HG02981 (cell line): Measurements from ENCODE around the gene PTGFRN.
"Not testable (repeated sequence)": the region's sequence is repeated elsewhere in the genome, so short reads cannot be mapped to it uniquely, and the experiment has no call there.

Source experiments
- ATAC-seq: cut with Tn5 transposase; IDR thresholded peaks from one replicate; pipeline ENCODE4 v1.9.1; 2021; ENCODE audit warnings: mild to moderate bottlenecking, moderate library complexity; ENCODE audit not compliant: unreplicated experiment

The PTGFRN gene

DNA sequence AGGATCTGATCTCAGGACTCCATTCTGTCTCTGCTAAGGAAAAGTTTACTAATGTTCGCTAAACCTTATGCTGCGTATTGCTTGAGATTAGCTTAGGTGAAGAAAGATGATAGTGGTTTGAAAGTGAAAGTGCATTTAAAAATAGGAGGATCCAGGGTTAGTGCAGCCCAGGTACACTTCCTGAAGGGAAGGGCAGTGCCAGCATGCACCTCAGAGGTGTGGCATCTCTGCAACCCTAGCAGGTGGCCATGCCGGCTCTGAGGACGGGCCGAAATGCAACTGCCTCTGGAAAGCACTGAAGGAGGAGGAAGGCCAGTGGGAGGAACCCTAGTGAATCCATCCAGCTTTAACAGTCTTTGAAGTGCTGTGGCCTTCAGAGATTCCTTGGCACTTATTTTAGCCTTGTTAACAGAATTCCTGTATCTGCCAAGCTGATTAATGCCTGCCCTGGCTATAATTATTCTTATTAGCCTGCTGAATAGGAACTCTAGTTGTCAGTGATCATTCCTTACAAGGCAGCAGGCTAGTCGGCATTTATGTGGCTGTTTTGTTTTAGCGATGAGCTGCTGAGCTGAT, 5.5 kb downstream of the PTGFRN start:
- ATAC-seq: no peak

DNA sequence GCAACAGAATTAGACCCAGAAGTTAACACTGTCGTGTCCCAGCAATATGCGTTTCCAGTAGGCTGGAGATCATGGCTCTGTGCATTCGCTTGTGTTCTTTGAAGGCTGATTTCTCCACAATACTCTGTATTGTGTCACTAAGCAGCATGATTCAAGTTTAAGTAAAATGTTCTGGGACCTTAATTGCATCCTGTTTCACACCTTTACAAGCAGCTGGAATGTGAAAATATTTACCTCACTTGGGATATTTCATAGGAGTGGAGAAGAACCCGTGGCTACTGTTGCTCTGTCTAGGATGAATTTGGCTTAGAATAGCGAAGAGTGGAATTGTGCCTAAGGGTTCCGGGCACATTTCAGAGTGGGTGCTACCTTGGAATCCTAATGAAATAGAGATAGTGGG, 6.3 kb downstream of the PTGFRN start:
- no peak for ATAC-seq

DNA sequence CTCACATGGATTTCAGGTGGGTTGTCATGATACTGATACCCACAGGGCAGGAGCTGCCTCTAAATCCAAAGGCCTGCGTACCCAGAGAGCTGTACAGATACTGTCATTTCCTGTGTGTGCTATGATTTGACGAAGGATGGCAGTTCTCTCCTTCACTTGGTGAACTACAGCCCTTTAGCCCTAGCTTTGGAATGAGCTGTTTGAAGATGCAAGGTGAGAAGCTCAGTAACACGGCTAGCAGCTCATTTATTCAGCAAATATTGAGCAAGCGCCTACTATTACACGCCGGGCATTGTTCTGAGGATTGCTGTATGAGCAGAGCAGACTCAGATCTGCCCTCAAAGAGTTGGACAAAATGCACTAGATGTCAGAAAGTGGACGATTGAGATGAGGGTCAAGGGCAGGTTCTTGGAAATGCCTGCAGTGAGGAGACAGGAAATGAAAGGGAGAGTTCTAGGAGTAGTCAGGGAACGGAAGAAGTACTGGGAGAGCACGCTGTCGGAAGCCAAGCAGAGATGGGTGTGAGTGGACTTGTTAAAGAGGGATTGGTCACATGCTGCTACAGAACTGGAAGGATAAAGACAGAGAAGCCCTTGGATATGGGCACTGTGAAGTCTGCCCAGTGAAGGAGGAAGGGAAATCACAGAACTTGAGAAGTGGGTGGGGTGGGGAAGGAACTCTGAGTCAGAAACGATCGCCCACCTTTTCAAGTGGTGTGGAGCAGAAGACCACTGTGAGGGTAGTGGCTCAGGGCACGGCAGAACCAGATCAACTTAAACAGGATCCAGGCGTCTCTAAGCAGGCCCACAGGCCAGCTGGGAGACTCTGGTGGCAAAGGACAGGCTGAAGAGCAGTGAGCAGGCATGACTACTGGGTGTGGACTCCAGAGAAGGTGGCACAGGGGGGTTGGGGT, 7.1 kb downstream of the PTGFRN start:
- no peak for ATAC-seq

DNA sequence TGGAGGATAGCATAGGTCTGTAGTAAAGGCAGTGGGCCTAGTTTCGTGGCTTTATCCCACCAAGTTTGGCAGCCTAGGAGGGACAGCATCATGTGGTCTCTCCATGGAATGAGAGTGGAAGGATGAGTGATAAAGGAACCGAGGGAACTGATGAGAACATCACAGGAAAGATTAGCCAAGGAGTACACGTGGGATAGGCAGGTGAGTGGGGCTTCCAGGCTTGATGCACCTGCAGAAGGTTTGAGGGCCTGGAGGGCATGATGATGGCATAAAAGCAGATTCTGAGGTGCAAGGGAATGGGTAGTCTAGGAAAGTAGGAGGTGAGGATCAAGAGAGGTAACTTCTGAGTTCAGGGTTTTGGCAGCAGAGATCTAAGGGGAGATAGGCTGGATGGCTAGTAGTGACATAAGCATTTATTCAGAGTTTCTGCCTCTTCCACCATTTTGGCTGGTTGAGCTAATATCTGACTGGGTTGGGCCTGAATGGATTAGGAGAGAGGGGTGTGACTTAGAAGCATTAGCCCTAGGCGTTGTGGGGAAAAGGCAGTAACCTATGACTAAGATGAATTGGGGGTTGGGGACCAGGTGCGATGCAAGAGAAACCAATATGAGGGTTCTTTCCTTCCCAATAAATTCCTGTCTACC, 9.1 kb downstream of the PTGFRN start:
- no peak for ATAC-seq

DNA sequence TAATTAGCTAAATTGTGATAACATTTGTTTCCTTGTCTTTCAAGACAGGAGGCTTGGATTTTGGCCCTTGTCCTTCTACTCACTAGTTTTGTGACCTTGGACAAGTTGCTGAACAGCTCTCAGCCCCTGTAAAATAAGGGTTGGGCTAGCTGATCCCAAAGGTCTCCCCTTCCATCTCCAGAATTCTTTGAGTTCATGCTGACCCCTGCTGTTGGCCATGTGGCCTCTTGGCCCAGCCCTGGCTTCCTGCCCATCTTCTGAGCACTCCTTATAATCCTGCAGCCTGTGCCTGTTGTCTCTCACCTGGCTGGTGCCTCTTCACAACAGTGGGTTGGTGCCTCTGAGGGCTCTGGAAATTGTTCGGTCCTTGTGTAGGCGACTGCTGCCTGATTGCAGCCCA, 10.1 kb downstream of the PTGFRN start:
- no peak for ATAC-seq

DNA sequence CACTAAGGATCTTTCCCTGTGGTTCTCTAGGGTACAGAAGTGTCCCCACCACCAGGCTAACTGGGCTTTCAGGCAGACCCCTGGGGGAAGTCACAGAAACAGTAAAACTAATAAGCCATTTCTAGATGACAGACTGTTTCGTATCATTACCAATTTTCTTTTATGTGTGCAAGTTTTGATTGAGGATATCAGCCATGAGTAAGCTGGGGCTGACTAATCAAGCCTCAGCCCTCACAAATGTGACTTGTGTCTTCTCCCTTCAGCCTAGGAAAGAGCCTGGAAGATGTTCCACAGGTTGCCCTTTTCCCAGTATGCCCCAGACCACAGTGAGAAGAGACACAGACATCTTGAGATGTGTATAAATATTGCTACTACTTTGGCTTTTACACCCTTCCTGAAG, 10.5 kb downstream of the PTGFRN start:
- no peak for ATAC-seq

DNA sequence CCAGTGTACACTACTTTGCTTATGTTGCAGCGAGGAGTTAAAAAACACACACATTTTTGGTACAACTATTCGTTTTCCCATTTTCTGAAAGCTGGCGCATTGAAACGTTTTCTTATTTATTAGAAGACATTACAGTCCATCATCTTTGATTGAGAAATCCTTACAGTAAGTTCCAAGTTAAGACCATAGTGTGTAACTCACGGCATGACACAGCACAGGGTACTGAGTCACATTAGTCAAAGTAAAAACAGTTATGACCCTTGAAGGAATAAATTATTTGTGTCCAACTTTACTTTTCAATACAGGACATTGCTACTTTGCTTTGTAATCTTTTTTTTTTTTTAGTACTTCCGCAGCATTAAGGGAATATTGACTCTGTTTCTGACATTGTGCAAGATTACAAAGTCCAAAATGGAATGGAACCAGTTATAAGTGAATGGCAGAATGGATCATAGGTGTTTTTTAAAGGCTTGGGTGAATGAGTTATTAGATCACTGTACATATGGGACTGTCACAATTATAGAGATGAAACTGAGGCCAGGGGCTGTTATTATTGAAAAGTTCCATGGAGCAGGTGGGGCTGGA, 11.7 kb downstream of the PTGFRN start:
- ATAC-seq: no peak

DNA sequence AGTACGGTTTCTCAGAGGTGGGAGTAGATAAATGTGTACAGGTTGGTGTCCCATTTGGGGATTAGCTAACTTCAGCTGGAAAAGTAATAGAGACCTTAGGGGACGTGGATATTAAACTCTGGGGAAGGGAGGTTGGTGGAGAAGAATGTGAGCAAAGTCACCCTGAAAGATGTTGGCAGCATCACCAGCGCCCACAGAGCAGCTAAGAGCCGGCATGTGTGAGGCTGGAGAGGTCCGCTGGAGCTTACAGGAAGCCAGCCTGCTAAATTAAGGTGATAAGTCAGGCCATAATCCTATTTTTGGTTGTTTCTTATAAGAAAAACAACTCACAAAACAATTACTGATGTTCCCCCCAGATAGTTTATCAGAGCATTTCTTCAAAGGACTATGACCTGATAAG, 12.2 kb downstream of the PTGFRN start:
- no peak for ATAC-seq

DNA sequence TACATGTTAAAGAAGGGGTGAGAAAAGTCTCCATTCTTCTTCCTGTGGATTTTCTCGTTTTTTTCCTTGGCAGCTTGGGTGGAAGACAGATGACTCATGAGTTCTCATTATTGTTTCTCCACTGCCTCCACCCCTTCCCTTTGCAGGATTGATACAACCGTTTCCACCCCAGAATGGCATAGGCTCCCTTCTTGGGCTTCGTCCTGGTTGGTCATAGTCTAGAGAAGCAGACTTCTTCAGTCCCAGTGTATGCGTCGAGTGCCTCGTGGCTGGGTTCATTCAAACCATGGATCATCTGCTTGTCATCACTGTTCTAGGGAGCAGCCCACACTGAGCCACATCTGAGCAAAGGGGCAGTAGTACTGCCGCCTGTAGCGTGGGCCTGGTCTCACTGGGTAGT, 13.7 kb downstream of the PTGFRN start:
- ATAC-seq: no peak

DNA sequence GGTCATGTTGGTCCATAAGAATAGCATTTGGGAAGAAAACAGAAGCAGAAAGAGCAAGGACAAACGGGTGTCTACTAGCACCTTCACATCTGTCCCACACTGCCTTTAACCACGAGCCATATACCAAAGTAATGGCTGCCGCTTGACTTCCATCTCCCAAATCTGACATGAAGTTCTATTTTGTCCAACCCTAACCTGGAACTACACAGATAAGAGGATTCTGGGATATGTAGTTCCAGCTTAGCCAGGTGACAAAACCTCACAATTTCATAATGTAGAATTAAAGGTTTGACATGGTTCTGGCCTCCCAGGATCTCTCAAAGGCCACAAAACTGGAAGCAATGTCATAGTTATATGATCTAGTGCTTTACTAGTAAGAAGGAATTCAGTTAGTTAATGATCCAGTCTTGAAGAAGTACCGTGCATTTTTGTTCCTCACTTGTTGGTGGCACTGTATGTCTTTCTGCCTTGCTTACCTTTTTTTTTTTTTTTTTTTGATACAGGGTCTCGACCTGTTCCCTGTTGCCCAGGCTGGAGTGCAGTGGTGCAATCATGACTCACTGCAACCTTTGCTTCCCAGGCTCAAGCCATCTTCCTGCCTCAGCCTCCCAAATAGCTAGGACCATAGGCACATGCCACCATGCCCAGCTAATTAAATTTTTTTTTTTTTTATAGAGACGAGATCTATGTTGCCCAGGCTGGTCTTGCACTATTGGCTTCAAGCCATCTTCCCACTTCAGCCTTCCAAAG, 17.5 kb downstream of the PTGFRN start:
- ATAC-seq: no peak

DNA sequence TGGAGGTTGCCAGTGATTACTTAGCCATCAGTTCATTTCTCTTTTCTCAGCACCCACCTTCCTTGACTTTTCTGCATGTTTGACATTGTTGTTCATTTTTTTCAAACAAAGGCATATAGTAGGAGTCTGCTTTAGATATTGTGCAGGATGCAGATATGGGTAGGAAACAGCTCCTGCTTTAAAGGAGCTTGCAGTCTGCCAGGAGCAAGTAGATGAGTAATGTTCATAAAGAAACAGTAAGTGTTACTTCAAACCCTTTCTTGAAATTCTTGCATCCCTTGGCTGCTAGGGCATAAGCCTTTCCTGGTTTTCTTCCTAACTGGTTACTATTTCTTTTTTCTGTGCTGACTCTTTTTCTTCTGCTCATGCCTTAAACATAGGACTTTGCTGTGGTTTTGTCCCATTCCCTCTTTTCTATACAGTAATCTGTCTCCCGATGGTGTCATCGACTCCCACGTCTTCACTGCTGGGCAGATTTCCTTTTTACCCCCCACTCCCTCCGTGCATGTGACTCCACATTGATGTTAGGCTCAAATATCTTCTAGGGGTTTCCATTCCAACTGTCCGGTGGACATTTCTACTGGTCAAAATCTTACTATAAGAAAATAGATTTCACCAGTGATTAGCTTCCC, 20.4 kb downstream of the PTGFRN start:
- ATAC-seq: no peak

DNA sequence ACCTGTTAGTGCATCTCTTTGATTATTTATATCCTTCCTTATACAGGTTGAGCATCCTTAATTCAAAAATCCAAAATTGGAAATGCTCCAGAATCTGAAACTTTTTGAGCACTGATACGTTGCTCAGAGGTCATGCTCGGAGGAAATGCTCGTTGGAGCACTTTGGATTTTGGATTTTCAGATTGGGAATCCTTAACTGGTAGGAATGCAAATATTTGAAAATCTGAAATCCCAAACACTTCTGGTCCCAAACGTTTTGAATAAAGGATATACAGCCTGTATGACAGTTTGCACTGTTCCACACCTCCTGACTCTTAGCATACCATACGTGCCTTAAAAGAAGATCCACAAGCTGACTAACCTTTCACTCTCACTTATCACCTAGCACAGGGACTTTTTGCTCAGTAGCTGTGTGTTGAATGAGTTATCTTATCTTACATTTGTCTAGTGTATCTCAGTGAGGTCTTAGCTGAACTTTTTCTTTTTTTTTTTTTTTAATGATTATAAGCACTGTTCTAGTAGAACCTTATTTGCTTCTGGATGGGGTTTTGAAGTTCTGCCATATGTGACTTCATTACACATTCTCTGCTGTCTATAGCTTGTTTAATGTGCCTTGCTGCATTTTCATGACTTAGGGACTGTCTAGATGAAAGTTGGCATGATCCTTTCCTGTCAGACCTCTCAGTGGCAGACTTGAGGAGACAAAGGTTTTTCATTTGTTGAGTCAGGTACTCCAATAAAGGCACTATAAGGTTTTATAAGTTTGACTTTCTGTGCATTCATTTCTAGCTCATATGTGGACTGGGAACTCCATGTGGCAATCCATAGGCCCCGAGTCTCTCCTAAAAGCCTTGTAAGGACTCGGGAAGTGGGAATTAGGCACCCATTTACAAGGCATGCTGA, 21.6 kb downstream of the PTGFRN start:
- ATAC-seq: no peak

DNA sequence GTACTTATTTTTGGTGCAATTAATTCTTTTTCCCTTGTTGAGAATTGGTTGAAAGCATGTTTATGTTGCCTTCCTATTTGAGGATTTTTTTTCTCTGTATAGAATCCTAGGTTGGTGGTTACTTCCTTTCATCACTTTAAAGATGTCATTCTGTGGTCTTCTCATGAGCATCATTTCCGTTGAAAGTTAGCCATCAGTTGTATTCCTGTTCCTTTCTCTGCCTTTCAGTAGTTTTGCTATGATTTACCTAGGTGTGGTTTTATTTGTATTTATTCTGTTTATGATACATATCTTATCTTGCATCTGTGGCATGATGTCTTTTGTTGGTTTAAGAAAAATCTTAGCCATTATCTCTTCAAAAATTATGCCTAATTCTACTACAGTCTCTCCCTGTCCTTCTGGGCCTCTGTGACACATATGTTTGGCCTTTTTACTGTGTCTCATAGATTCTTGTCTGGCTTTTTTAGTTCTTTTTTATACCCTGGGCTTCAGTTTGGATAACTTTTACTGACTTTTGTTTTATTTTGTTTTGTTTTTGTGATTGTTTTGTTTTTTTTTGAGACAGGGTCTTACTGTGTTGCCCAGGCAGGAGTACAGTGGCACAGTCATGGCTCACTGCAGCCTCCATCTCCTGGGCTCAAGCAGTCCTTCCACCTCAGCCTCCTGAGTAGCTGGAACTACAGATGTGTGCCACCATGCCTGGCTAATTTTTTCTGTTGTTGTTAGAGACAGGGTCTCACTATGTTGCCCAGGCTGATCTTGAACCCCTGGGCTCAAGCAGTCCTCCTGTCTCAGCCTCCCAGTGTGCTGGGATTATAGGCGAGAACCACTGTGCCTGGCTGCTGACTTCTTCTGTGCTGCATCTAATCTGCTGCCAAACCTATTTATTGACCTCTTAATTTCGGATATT, 24.1 kb downstream of the PTGFRN start:
- ATAC-seq: no peak

DNA sequence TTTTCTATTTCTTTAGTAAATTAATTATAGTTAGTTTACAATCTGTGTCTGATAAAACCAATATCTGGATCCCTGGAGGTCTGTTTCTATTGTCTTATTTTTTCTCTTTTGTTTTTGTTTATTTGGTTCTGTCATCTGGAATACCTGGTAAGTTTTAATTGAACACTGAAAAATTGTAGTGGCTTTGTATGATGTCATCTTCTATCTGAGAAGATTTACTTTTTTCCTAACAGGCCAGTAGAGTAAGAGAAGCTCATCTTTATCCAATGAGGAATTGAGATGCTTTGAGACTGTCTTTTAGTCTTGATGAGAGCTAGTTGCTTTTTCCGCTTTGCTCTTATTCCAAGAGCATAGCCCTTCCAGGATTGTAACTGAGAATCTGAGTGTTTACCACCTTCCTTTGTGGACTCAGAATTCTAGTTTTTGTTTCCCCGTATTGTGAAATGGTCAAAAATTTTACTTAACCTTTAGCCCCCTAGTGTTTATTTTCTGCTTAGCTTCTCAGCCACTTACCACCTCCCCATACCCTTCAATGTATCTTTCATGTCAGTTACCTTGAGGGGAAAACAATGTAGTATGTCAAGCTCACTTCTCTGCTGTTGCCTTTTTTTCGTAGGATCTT, 25.0 kb downstream of the PTGFRN start:
- ATAC-seq: no peak

DNA sequence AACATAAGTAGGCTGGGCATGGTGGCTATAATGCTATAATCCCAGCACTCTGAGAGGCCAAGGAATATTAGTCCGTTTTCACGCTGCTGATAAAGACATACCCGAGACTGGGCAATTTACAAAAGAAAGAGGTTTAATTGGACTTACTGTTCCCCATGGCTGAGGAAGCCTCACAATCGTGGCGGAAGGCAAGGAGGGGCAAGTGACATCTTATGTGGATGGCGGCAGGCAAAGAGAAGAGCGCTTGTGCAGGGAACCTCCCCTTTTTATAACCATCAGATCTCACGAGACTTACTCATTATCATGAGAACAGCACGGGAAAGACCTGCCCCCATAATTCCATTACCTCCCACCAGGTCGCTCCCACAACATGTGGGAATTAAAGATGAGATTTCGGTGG, 28.5 kb downstream of the PTGFRN start:
- ATAC-seq: no peak

DNA sequence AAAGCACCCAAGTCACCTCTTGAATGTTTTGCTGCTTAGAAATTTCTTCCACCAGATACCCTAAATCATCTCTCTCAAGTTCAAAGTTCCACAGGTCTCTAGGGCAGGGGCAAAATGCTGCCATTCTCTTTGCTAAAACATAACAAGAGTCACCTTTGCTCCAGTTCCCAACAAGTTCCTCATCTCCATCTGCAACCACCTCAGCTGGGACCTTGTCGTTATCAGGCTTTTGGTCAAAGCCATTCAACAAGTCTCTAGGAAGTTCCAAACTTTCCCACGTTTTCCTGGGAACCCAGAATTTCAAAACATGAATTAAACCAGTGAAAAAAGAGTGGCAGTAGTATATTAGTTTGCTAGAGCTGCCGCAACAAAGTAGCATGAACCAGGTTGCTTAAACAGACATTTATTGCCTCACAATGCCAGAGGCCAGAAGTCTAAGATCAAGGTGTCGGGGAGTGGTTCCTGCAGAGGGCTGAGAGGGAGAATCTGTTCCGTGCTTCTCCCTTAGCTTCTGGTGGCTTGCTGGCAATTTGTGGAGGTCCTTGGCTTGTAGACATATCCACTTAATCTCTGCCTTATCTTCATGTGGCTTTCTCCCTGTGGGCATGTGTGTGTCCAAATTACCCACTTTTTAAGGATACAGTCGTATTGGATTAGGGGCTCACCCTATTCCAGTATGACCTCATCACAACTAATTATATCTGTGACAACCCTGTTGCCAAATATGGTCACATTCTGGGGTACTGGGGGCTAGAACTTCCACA, 30.2 kb downstream of the PTGFRN start:
- not testable (repeated sequence) for ATAC-seq
